ENCODE results near the gene CD44. TPM values are rescaled to one million over a fixed set of nuclear protein-coding genes. Genes with fewer than 3 reads are reported as not detected.
A peak's percentile ranks its signal among the peaks of the same experiment; 100 is the strongest.

The CD44 gene
- total and polyA plus RNA-seq, 9 donors: 75.0 to 192 (median 135) TPM

- H3K9me3 ChIP-seq (replicated peaks; ENCODE audit: control insufficient read depth, low read depth, low read length): no peaks in the 10 kb centered on the region
- WGBS (ENCODE audit: insufficient coverage): no CpG with 5 or more reads among the region's 2 CpGs
- H3K36me3 ChIP-seq (ENCODE audit: control insufficient read depth, insufficient read depth, low read length): no peaks in the 10 kb centered on the region
- peaks cover 12% of the 10 kb centered on the region for H3K4me1 ChIP-seq (ENCODE audit: control insufficient read depth, insufficient read depth, low read length)
- no peak for DNase-seq
- no peak overlapping the region for H3K4me3 ChIP-seq (ENCODE audit: low read length)
- peaks cover under 1% of the 10 kb centered on the region for H3K27me3 ChIP-seq (ENCODE audit: control insufficient read depth, insufficient read depth, low read length)
- no peak overlapping the region for H3K27ac ChIP-seq (ENCODE audit: low read length)
These were observed 17.6 kb upstream of the CD44 start for GRCh38 chr11:35121326-35121865.

- WGBS (ENCODE audit: insufficient coverage): no CpG with 5 or more reads among the region's 1 CpG
- Histone ChIP-seq H3K9me3 (replicated peaks; ENCODE audit: control insufficient read depth, low read depth, low read length) (no peaks in the 10 kb centered on the region), H3K27me3 (ENCODE audit: control insufficient read depth, insufficient read depth, low read length) (peaks cover 3% of the 10 kb centered on the region), H3K4me1 (ENCODE audit: control insufficient read depth, insufficient read depth, low read length) (peaks cover 5% of the 10 kb centered on the region), H3K4me3 (ENCODE audit: low read length) (no peak overlapping the region), H3K36me3 (ENCODE audit: control insufficient read depth, insufficient read depth, low read length) (no peaks in the 10 kb centered on the region), H3K27ac (ENCODE audit: low read length) (no peak overlapping the region)
- no peak for DNase-seq
These were observed 16.7 kb upstream of the CD44 start for GRCh38 chr11:35122308-35122707.

- H3K27me3 ChIP-seq (ENCODE audit: control insufficient read depth, insufficient read depth, low read length): peaks cover 3% of the 10 kb centered on the region
- no peak overlapping the region for H3K4me3 ChIP-seq (ENCODE audit: low read length)
- no peaks in the 10 kb centered on the region for H3K4me1 ChIP-seq (ENCODE audit: control insufficient read depth, insufficient read depth, low read length)
- H3K27ac ChIP-seq (ENCODE audit: low read length): no peak overlapping the region
- no peak for DNase-seq
- H3K9me3 ChIP-seq (replicated peaks; ENCODE audit: control insufficient read depth, low read depth, low read length): no peaks in the 10 kb centered on the region
- H3K36me3 ChIP-seq (ENCODE audit: control insufficient read depth, insufficient read depth, low read length): no peaks in the 10 kb centered on the region
- 100% methylated on average over 1 of the region's 6 CpGs for WGBS (ENCODE audit: insufficient coverage)
These were observed 12.7 kb upstream of the CD44 start for GRCh38 chr11:35126000-35126878.

GRCh38 chr11:35126879-35127581 lies 11.9 kb upstream of the CD44 start:
- no peak for DNase-seq
- no peak overlapping the region for H3K4me3 ChIP-seq (ENCODE audit: low read length)
- H3K27me3 ChIP-seq (ENCODE audit: control insufficient read depth, insufficient read depth, low read length): peaks cover 3% of the 10 kb centered on the region
- whole genome bisulfite sequencing (ENCODE audit: insufficient coverage): 95% methylated on average over 2 of the region's 6 CpGs
- no peak overlapping the region for H3K27ac ChIP-seq (ENCODE audit: low read length)
- no peaks in the 10 kb centered on the region for H3K36me3 ChIP-seq (ENCODE audit: control insufficient read depth, insufficient read depth, low read length)
- H3K4me1 ChIP-seq (ENCODE audit: control insufficient read depth, insufficient read depth, low read length): peaks cover 2% of the 10 kb centered on the region
- H3K9me3 ChIP-seq (replicated peaks; ENCODE audit: control insufficient read depth, low read depth, low read length): no peaks in the 10 kb centered on the region

GRCh38 chr11:35127619-35128018 lies 11.4 kb upstream of the CD44 start:
- no peaks in the 10 kb centered on the region for H3K36me3 ChIP-seq (ENCODE audit: control insufficient read depth, insufficient read depth, low read length)
- H3K4me3 ChIP-seq (ENCODE audit: low read length): no peak overlapping the region
- DNase-seq: no peak
- peaks cover 3% of the 10 kb centered on the region for H3K27me3 ChIP-seq (ENCODE audit: control insufficient read depth, insufficient read depth, low read length)
- WGBS (ENCODE audit: insufficient coverage): no CpG with 5 or more reads among the region's 2 CpGs
- H3K9me3 ChIP-seq (replicated peaks; ENCODE audit: control insufficient read depth, low read depth, low read length): no peaks in the 10 kb centered on the region
- peaks cover 3% of the 10 kb centered on the region for H3K4me1 ChIP-seq (ENCODE audit: control insufficient read depth, insufficient read depth, low read length)
- H3K27ac ChIP-seq (ENCODE audit: low read length): no peak overlapping the region

GRCh38 chr11:35131094-35131493 lies 7.9 kb upstream of the CD44 start:
- peaks cover 3% of the 10 kb centered on the region for H3K27me3 ChIP-seq (ENCODE audit: control insufficient read depth, insufficient read depth, low read length)
- H3K4me1 ChIP-seq (ENCODE audit: control insufficient read depth, insufficient read depth, low read length): peaks cover 3% of the 10 kb centered on the region
- no peak for DNase-seq
- H3K36me3 ChIP-seq (ENCODE audit: control insufficient read depth, insufficient read depth, low read length): peaks cover under 1% of the 10 kb centered on the region
- no CpG with 5 or more reads among the region's 1 CpG for WGBS (ENCODE audit: insufficient coverage)
- no peak overlapping the region for H3K4me3 ChIP-seq (ENCODE audit: low read length)
- no peak overlapping the region for H3K27ac ChIP-seq (ENCODE audit: low read length)
- no peaks in the 10 kb centered on the region for H3K9me3 ChIP-seq (replicated peaks; ENCODE audit: control insufficient read depth, low read depth, low read length)

- DNase-seq: peak; percentile 76
- peaks cover 2% of the 10 kb centered on the region for H3K36me3 ChIP-seq (ENCODE audit: control insufficient read depth, insufficient read depth, low read length)
- no peaks in the 10 kb centered on the region for H3K9me3 ChIP-seq (replicated peaks; ENCODE audit: control insufficient read depth, low read depth, low read length)
- no peak overlapping the region for H3K4me3 ChIP-seq (ENCODE audit: low read length)
- H3K4me1 ChIP-seq (ENCODE audit: control insufficient read depth, insufficient read depth, low read length): peaks cover 3% of the 10 kb centered on the region
- H3K27me3 ChIP-seq (ENCODE audit: control insufficient read depth, insufficient read depth, low read length): peaks cover 2% of the 10 kb centered on the region
- WGBS (ENCODE audit: insufficient coverage): 13% methylated on average over 3 of the region's 4 CpGs
- H3K27ac ChIP-seq (ENCODE audit: low read length): no peak overlapping the region
These were observed 7.1 kb upstream of the CD44 start for GRCh38 chr11:35131886-35132285.

GRCh38 chr11:35133656-35134055 lies 5.3 kb upstream of the CD44 start:
- Histone ChIP-seq H3K27me3 (ENCODE audit: control insufficient read depth, insufficient read depth, low read length) (peaks cover 5% of the 10 kb centered on the region), H3K36me3 (ENCODE audit: control insufficient read depth, insufficient read depth, low read length) (peaks cover 2% of the 10 kb centered on the region), H3K4me1 (ENCODE audit: control insufficient read depth, insufficient read depth, low read length) (peaks cover 10% of the 10 kb centered on the region), H3K9me3 (replicated peaks; ENCODE audit: control insufficient read depth, low read depth, low read length) (no peaks in the 10 kb centered on the region), H3K4me3 (ENCODE audit: low read length) (no peak overlapping the region), H3K27ac (ENCODE audit: low read length) (no peak overlapping the region)
- no peak for DNase-seq
- WGBS (ENCODE audit: insufficient coverage): 100% methylated on average over 1 of the region's 1 CpG

- Histone ChIP-seq H3K4me3 (ENCODE audit: low read length) (no peak overlapping the region), H3K36me3 (ENCODE audit: control insufficient read depth, insufficient read depth, low read length) (peaks cover 2% of the 10 kb centered on the region), H3K27ac (ENCODE audit: low read length) (peak overlapping the region; percentile 48), H3K9me3 (replicated peaks; ENCODE audit: control insufficient read depth, low read depth, low read length) (no peaks in the 10 kb centered on the region), H3K4me1 (ENCODE audit: control insufficient read depth, insufficient read depth, low read length) (peaks cover 10% of the 10 kb centered on the region), H3K27me3 (ENCODE audit: control insufficient read depth, insufficient read depth, low read length) (peaks cover 5% of the 10 kb centered on the region)
- DNase-seq: peak; percentile 78
- no CpG with 5 or more reads among the region's 4 CpGs for WGBS (ENCODE audit: insufficient coverage)
These were observed 4.4 kb upstream of the CD44 start for GRCh38 chr11:35134403-35135148.

- Histone ChIP-seq H3K9me3 (replicated peaks; ENCODE audit: control insufficient read depth, low read depth, low read length) (no peaks in the 10 kb centered on the region), H3K27me3 (ENCODE audit: control insufficient read depth, insufficient read depth, low read length) (peaks cover 5% of the 10 kb centered on the region), H3K4me1 (ENCODE audit: control insufficient read depth, insufficient read depth, low read length) (peaks cover 14% of the 10 kb centered on the region), H3K27ac (ENCODE audit: low read length) (peak overlapping the region; percentile 48), H3K4me3 (ENCODE audit: low read length) (no peak overlapping the region), H3K36me3 (ENCODE audit: control insufficient read depth, insufficient read depth, low read length) (peaks cover 2% of the 10 kb centered on the region)
- no peak for DNase-seq
- 72% methylated on average over 2 of the region's 3 CpGs for WGBS (ENCODE audit: insufficient coverage)
These were observed 3.7 kb upstream of the CD44 start for GRCh38 chr11:35135222-35135621.
